Left colon (tissue), 2 donors: Measurements from ENCODE around the gene PDLIM1. TPM values are rescaled to one million over a fixed set of nuclear protein-coding genes. Genes with fewer than 3 reads are reported as not detected.

Experiments used
- ATAC-seq: fragments of 200-7000 bp; cut with Tn5 transposase; one replicate; pipeline ENCODE4 v1.9.1; 2020; ENCODE audit warnings: mild to moderate bottlenecking, moderate library complexity
- DNase-seq, 2 donors: peaks; one replicate each; pipeline ENCODE4 v3.0.0-alpha.2; 2020
- intact Hi-C, 2 donors: fragments of 100-400 bp; cut with DNase I in 1 of 2; cut with micrococcal nuclease in 1 of 2; formaldehyde crosslinking; loops; one replicate each; pipeline versions ENCODE4 v1.11.2 to v1.14.0; 2022; cut with DNase I, micrococcal nuclease
- total RNA-seq, 2 donors: library from RNA; stranded (reverse); fragmentation: NEBNext Ultra II Directional; extraction: Animal tissue kit (Norgen Biotek cat#: 25700); gene quantifications; one replicate each; pipeline ENCODE4 v1.2.1, GENCODE V29; 2021
- donor health status: DM: no; HTN: no; CAD: no.
- donor health status: DM: yes; HTN: yes; CAD: no.

Gene PDLIM1
- total RNA-seq, 2 donors from 2014 or later, result 342 to 417 TPM

DNA sequence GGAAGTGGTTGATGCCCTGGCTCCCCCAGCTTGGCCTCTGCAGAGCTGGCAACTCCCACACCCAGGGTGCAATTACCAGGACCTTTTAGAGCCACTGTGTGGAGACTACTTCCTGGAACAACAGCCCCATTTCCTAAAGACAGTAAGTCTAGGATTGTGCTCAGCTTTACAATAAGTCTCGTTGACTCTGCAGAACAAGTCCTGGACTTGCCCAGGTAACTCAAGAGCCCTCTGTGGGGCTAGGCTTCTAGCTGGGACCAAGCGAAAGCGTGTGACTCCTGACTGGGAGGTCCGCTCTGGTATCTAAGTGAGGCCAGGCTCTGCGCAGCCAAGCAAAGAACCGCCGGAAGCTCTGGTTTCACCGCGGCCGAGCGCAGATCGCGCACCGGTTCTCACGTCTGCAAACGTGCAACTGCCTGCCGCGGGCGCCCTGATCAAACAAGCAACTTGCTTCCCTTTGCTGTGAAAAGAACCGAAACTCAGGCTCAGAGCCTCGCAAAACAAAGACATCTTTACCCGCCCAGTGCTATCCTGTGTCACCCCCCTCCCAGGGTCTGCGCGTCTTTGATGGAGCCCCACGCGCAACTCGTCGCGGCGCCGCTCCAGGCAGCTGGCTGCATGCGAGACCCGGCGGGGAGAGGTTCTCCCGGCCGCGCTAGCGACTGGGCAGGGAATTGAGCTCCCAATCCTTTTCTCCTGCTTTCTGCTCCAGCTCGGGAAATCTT, 4.4 kb upstream of the PDLIM1 start:
- intact Hi-C loops, result no loop called here
- peak; percentile 57 to 78 for DNase-seq
- ATAC-seq, result peak; percentile 68

DNA sequence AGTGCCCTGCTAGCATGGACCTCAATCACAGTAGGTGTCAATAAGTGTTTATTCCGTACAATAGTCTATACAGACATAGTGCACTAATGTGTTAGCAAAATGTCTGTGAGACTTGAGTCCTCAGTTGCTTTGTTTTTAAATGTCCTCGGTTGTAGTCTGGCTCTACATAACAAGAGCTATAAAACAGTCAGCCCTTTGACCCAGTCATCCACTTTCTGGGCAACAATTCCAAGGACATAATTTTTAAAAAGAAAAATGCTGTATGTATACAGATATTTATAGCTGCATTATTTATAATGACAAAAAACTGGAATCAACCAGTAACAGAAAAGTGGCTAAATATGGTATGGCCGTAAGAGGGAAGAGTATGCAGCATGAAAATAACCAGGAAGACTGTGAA, 2.8 kb upstream of the PDLIM1 start:
- no peak for ATAC-seq
- intact Hi-C loops, result no loop called here
- no peak for DNase-seq

DNA sequence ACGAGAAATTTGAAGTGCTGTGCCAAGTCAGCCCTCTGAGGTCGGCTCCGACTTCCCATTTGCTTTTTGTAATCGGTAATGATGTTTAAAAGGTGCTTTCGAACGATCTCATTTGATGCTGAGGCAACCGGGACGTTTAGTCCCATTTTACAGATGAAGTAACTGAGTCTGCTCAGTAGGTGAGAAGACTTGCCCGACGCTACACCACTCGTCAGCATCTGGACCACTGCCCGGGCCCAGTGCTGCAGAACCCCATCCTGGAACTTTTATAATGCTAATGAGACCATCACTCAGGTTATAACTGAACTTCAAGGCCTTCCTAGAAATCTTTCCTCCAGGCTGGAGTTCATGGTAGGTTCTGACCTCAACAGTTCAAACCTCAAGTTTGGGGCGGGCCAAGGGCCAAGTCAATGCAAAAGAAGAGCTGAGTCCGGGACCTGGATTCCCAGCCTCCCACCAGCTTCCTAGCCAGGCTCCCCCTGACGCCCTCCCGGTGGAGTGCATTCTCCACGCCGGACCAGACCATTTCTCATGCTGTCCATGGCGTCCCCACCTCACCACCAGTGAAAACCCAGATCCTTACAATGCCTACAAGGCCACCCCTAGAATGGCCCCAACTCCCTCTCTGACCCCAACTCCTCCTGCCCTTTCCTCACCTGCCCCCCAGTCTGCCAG, 699 bp upstream of the PDLIM1 start:
- DNase-seq (no peak), ATAC-seq (no peak)
- intact Hi-C loops, result no loop called here

DNA sequence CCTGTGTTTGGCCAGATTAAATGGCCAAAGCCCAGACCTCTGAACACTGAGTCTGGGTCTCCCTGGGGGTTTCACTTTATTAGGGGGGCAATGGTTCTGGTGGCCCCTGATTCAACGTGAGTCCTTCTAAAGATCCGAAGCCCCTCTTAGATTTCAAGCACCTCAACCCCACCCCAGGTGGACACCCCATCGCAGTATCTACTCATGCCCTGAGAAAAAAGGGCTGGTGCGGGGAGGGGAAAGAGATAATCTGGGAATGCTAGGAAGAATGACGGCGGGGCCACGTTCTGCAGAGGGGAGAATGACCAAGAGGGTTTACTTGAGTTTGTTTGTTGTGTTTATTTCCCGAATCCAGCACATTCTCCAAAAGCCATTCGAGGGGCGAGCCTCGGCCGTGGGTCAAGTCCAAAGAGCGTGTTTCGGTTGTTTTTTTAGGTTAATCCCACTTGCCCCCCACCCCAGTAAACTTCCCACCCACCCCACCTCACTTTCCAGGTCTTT, 832 bp downstream of the PDLIM1 start:
- ATAC-seq (no peak), DNase-seq (no peak)
- intact Hi-C loops, result no loop called here

DNA sequence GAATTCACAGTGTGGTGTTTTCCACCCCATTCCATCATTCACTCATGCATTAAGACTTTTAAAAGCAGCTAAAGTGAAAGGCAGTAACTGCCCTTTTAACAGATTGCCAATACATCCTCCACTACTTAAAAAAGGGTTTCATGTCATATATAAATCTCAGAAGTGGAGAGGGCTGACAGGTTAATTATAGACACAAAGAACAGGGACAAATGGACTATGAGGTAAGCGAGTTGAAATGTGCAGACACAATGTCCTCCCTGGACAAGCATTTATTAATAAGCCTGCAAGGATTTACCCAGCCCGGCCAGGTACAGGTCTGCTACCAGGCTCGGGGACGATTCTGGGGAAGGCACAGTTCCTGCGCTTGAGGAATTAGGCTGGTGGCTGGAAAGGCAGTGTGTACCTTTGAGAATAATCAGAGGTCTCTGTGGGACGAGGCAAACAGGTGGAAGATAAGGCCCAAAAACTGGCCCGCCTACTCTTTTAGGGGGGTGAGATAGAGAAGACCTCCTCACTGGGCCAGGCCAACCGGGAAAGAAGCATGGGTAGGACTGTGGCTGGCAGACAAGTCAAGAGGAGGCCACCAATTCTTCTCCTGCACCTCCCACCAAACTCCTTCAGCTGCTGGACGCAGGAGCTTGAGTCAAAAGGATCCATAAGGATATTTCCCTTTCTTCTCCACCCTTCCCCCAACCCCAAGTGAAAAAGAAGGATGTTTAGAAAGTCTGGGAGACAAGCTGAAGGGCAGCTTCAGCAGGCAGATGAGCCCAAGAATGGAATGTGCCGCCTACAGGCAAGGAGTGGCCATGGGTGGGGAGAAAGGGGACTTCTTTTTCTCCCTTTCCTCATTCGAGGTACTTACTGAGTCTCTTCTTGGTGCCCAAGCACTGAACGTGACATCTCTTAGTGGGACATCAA, 1.5 kb downstream of the PDLIM1 start:
- DNase-seq, result peak in 1 of 2 donors; percentile 49
- ATAC-seq, result peak; percentile 58
- intact Hi-C loops, result no loop called here

DNA sequence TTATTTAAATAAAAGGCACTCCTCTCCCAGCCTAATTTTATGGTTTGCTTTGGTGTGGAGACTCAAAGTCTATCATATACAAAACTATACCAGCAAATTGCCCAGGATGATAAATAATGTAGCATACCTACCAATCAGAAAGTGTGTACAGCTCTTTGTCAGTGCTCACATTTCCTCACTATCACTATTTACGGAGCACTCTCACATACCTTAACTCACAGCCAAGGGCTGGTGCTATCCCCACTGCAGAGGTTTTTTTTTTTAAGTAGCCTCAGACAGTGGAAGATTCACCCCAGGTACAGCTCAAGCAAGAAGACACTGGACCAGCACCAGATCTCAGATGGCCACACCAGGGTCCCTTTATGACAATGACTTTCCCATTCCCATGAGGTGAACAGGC, 2.5 kb downstream of the PDLIM1 start:
- DNase-seq (no peak), ATAC-seq (peak; percentile 54)
- intact Hi-C loops, result no loop called here

DNA sequence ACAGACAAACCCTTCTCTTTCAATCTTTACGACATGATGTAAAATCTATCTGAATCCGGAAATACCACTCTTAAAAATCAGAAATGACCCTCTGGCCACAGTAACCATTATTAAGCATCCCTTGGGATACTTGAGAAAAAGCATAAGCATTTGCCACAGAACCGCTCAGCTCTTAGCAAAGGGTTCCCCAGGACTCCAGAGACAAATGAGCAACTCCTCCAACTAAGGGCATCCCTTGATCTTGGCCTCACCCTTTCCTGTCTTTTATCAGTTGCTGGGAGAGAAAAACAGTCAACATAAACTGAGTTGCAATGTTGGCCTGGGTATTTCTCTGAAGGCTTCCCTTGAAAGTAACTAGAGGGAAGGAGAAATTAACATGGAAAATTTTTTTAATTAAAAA, 3.5 kb downstream of the PDLIM1 start:
- no peak for ATAC-seq
- DNase-seq, result no peak
- intact Hi-C loops, result no loop called here

DNA sequence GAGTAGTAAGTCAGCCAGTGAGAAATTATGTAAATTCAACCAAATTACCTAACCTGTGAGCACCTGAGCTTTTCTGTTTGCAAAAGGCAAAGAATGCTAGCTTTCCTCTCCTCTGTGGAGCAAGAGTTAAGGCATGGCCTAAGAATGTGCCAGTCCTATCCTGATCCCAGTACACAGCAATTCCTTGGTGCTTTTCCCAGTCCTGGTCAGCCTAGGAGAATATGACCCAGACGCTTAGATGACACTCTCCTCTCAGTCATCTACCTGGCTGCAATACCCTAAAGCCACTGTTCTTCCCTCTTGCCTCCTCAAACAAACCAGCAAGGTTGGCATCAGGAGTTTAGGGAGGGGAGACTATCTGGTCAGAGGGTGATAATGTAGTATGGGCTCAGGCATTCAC, 4.1 kb downstream of the PDLIM1 start:
- no peak for DNase-seq
- intact Hi-C loops, result no loop called here
- no peak for ATAC-seq

DNA sequence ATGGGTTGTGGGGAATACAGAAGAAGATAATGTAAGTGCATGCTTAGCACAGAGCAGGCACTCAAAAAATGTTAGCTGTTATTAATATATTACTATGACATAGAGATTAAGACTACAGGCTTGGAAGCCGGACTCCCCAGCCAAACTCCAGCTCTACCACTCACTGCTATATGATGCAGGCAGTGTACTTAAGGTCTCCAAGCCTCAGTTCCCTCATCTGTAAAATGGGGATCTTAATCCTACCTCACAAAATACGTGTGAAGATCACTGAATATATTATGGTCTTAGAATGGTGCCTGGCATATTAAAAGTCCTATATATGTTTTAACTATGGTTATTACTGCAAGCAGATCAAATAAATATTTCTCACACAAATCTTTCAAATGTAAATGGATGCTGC, 5.2 kb downstream of the PDLIM1 start:
- intact Hi-C loops, result no loop called here
- DNase-seq, result no peak

DNA sequence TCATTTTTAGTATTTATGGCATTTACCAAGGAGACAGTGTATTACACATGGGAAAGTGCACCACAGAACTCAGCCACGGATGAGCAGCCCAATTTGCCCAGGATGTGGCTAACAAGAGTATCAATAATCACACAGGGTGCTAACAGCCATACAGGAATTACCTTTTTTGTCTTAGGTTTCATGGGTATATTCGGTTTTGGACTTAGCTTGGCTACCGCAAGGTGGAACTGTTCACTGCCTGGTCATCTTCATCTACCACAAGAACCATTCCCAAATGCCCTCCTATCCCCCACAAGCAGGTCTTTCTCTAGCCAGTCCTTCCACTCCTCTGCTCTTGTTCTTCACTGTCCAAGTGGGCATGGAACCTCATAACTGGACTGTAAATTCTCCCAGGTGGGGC, 6.0 kb downstream of the PDLIM1 start:
- no peak for ATAC-seq
- intact Hi-C loops, result no loop called here
- DNase-seq, result no peak

More for the DNA sequence above, 5.2 kb downstream of the PDLIM1 start:
- no peak for ATAC-seq

DNA sequence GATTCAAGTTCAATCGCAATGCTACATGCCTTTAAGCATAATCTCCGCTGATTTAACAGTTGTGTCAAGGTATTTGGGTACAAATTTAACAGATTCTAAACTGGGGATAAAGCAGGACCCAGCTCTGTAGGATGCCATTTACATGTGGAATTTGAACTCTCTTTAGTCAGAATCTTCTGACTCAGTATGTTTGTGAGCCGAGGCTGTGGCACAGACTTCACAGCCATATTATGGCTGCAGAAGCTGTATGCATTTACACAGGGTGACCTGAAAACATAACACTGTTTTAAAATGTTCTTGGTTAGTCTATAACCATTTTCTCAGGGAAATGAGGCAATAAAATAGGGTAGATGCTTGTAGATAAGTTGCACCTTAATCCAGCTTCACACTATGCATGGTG, 8.7 kb downstream of the PDLIM1 start:
- DNase-seq (no peak), ATAC-seq (peak; percentile 82)
- intact Hi-C loops, result no loop called here

DNA sequence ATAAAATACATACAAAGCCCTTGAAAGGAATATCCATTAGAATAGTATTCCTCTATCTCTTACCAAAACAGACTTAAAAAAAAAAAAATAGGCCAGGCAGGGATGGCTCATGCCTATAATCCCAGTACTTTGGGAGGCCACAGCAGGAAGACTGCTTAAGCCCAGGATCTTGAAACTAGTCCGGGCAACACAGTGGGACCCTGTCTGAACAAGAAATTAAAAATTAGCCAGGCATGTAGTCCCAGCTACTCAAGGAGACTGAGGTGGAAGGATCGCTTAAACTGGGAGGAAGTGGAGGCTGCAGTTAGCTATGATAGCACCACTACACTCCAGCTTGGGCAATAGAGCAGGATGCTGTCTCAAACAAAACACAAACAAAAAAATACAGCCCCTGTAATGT, 9.6 kb downstream of the PDLIM1 start:
- ATAC-seq (no peak), DNase-seq (no peak)

DNA sequence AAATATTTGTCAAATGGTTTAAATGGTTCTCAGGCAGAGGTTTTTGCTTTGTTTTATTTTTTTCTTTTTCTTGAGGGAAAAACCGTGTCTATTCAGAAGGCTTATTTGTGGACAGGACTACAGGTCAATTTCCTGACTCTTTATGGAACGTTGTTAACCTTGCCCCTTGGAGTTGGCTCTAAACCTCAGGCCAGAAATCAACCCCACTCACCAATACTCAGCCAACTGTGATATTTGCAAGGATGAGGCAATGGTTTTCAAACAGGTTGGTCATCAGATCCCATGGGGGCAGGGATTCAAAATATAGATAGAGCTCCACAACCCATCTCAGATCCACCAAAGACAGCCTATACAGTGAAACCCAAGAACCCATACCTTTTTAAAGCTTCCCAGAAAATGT, 10.2 kb downstream of the PDLIM1 start:
- DNase-seq, result no peak
- intact Hi-C loops, result no loop called here

More for the DNA sequence above, 9.6 kb downstream of the PDLIM1 start:
- intact Hi-C loops, result no loop called here

DNA sequence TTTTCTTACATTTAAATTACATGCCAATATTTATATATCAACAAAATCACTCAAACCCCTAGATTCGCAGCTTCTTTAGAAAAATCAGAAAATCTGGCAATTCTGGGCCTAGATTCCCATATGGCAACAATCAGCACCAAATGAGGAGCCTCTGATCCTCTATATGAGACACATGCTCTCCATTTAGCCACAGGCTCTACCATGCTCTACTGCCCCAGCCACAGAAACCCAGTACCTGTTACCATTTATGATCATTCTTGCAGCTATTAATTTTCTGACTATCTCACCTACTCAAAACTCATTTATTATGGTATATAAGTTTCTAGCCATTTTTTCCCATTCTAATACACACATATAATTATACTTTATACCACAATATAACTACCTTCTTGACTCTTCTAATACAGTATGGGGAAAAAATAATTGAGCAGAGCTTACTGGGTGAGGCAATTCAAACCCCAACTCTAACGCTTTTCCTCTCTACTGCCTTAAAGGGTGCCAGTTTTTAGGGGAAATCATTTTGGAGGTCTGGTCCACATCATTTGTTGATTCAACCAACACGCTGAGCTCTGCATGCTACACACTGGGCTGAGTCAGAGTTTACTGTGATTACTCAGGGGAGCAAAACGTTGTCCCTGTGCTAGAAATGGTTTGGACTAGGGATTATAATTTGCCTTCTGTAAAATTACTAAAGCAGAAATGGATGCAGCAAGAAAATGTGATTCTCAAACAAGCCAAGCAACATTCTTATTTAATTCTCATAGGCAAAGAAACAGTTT, 11.6 kb downstream of the PDLIM1 start:
- intact Hi-C loops, result no loop called here
- no peak for DNase-seq
- no peak for ATAC-seq

More for the DNA sequence above, 10.2 kb downstream of the PDLIM1 start:
- ATAC-seq, result no peak

DNA sequence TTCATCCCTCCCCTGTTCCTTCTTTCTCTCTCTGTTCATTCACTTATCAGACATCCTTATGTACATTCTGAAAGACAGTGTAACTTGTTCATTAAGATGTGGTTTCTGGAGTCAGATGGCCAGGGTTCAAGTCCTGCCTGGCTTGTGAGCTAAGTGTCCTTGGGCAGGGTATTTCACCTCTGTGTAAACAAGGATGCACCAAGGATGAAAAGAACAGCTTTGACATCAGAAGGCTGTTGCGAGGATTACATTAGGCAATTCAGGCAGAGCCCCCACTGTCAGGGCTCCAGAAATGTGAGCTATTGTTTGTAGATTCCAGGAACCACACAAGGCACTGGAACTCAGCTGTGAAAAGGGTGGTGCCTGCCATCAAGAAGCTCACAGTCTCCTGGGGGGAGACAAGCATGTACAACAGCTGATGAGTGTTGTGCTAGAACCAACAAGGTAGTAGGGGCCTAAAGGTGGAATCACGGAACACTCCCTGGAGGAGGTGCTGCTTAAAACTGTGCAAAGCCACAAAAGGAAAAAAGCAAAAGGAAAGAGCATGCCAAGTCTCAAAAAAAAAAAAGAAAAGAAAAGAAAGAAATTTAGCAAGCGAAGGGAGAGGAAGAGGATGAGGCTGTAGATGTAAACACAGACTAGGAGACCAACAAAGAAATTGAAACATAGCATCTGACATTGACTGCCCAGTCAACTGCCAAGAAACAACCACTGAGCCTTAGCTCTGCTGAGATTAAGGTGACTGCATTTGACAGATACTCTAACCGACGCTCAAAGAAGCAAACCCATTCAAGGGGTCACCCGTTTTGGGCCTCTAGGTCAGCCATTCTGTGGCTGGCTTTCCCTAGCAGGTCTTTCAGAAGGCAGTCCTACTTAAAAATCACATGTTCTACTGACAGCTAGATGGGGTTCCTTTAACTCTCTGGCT, 12.5 kb downstream of the PDLIM1 start:
- no peak for ATAC-seq
- intact Hi-C loops, result no loop called here
- no peak for DNase-seq

DNA sequence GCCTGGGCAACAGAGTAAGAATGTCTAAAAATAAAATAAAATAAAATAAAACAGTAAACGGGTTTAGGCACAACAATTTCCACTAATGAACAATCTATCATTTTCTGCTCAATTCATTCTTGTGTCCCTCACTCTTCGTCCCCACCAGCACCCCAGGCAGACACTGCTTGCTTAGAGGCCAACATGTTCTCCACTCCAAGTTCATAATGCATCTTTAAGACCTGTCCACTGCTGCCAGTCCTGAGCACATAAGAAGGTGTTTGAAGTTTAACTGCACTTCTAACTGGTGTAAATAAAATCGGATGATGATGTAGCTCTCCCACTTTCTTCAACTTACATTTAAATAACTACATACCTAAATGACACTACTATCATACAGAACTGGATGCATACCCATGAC, 13.2 kb downstream of the PDLIM1 start:
- intact Hi-C loops, result no loop called here
- no peak for DNase-seq
- ATAC-seq, result no peak

DNA sequence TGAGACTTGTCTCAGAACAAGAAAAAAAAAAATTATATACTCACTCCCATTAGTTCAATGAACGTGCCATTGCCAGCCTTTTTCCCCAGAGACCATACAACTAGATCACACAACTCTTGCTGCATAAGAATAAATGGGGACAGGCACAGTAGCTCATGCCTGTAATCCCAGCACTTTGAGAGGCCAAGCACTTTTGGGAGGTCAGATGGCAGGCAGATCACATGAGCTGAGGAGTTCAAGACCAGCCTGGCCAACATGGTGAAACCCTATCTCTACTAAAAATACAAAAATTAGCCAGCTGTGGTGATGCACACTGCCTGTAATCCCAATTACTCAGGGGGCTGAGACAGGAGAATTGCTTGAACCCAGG, 13.6 kb downstream of the PDLIM1 start:
- DNase-seq (no peak), ATAC-seq (no peak)
- intact Hi-C loops, result no loop called here
